H9 (cell line): Measurements from ENCODE around the gene ADIG. TPM values are rescaled to one million over a fixed set of nuclear protein-coding genes. Genes with fewer than 3 reads are reported as not detected.

Source experiments
- DNase-seq: peaks from one replicate; pipeline ENCODE4 v3.0.0-alpha.2; 2017
- H2AFZ ChIP-seq: one replicate; pipeline ENCODE4 v1.6.1; 2013; ENCODE audit warnings: mild to moderate bottlenecking, low read length, control low read depth, moderate library complexity
- H2AK5ac ChIP-seq: 2 replicates; pipeline ENCODE4 v1.6.1; 2013; ENCODE audit warnings: low read length, control low read depth, mixed read lengths; ENCODE audit not compliant: insufficient read length
- H2BK120ac ChIP-seq: one replicate; pipeline ENCODE4 v1.6.1; 2013; ENCODE audit warnings: low read depth, mild to moderate bottlenecking, low read length, control low read depth, inconsistent platforms; ENCODE audit not compliant: poor library complexity, severe bottlenecking
- H2BK12ac ChIP-seq: 2 replicates; pipeline ENCODE4 v1.6.1; 2013; ENCODE audit warnings: low read length, control low read depth, mixed read lengths, low read depth; ENCODE audit not compliant: insufficient read length
- H2BK15ac ChIP-seq: 2 replicates; pipeline ENCODE4 v1.6.1; 2013; ENCODE audit warnings: low read depth, low read length, control low read depth
- H2BK20ac ChIP-seq: one replicate; pipeline ENCODE4 v1.6.1; 2013; ENCODE audit warnings: low read depth, mild to moderate bottlenecking, low read length, control low read depth, inconsistent platforms; ENCODE audit not compliant: poor library complexity, severe bottlenecking
- H2BK5ac ChIP-seq: 2 replicates; pipeline ENCODE4 v1.6.1; 2013; ENCODE audit warnings: low read length, control low read depth, mixed read lengths; ENCODE audit not compliant: insufficient read length
- H3K14ac ChIP-seq: 2 replicates; pipeline ENCODE4 v1.6.1; 2013; ENCODE audit warnings: low read length, control low read depth; ENCODE audit not compliant: insufficient read depth
- H3K18ac ChIP-seq: 2 replicates; pipeline ENCODE4 v1.6.1; 2013; ENCODE audit warnings: low read depth, mild to moderate bottlenecking, mixed read lengths, low read length, control low read depth; ENCODE audit not compliant: insufficient read length
- H3K23ac ChIP-seq: 2 replicates; pipeline ENCODE4 v1.6.1; 2013; ENCODE audit warnings: low read length, control low read depth, mixed read lengths, low read depth; ENCODE audit not compliant: insufficient read length
- H3K23me2 ChIP-seq: 2 replicates; pipeline ENCODE4 v1.6.1; 2013; ENCODE audit warnings: low read depth, mild to moderate bottlenecking, mixed read lengths, low read length, control low read depth; ENCODE audit not compliant: insufficient read length, poor library complexity, severe bottlenecking
- H3K27ac ChIP-seq: 2 replicates; pipeline ENCODE4 v1.5.1; 2013; ENCODE audit warnings: low read length, control low read depth, mixed read lengths, low read depth; ENCODE audit not compliant: insufficient read length
- H3K27me3 ChIP-seq: 2 replicates; pipeline ENCODE4 v1.6.1; 2013; ENCODE audit warnings: low read length, control low read depth, inconsistent platforms; ENCODE audit not compliant: insufficient read depth
- H3K4ac ChIP-seq: 2 replicates; pipeline ENCODE4 v1.6.1; 2013; ENCODE audit warnings: low read depth, mild to moderate bottlenecking, control low read depth, inconsistent platforms, low read length, moderate library complexity
- H3K4me1 ChIP-seq: 2 replicates; pipeline ENCODE4 v1.6.1; 2013; ENCODE audit warnings: low read length, control low read depth, inconsistent platforms; ENCODE audit not compliant: insufficient read depth
- H3K4me2 ChIP-seq: 2 replicates; pipeline ENCODE4 v1.6.1; 2013; ENCODE audit warnings: low read length, control low read depth, mixed read lengths; ENCODE audit not compliant: insufficient read length, insufficient read depth
- H3K56ac ChIP-seq: 2 replicates; pipeline ENCODE4 v1.6.1; 2013; ENCODE audit warnings: low read depth, mild to moderate bottlenecking, mixed read lengths, low read length, control low read depth; ENCODE audit not compliant: insufficient read length
- H3K79me1 ChIP-seq: 2 replicates; pipeline ENCODE4 v1.6.1; 2013; ENCODE audit warnings: low read depth, mild to moderate bottlenecking, moderate library complexity, low read length, control low read depth, inconsistent platforms; ENCODE audit not compliant: insufficient read depth, poor library complexity, severe bottlenecking
- H3K79me2 ChIP-seq: 2 replicates; pipeline ENCODE4 v1.6.1; 2013; ENCODE audit warnings: low read length, control low read depth, inconsistent platforms; ENCODE audit not compliant: insufficient read depth
- H3K9ac ChIP-seq: 2 replicates; pipeline ENCODE4 v1.6.1; 2013; ENCODE audit warnings: low read length, control low read depth, mixed read lengths; ENCODE audit not compliant: insufficient read length; ENCODE audit errors: extremely low read depth
- H3K9me3 ChIP-seq: one replicate; pipeline ENCODE4 v1.6.1; 2013; ENCODE audit warnings: low read depth, low read length, inconsistent platforms; ENCODE audit not compliant: control insufficient read depth
- H3T11ph ChIP-seq: one replicate; pipeline ENCODE4 v1.6.1; 2013; ENCODE audit warnings: mild to moderate bottlenecking, low read length, control low read depth, inconsistent platforms
- H4K20me1 ChIP-seq: one replicate; pipeline ENCODE4 v1.6.1; 2013; ENCODE audit not compliant: control insufficient read depth, insufficient read length, insufficient read depth
- H4K5ac ChIP-seq: 2 replicates; pipeline ENCODE4 v1.6.1; 2013; ENCODE audit warnings: low read depth, mild to moderate bottlenecking, mixed read lengths, low read length, control low read depth; ENCODE audit not compliant: insufficient read length
- H4K8ac ChIP-seq: replicated peaks from 2 replicates; pipeline ENCODE4 v1.6.1; 2013; ENCODE audit warnings: low read length, control low read depth, mixed read lengths, low read depth; ENCODE audit not compliant: insufficient read length
- H4K91ac ChIP-seq: 2 replicates; pipeline ENCODE4 v1.6.1; 2013; ENCODE audit warnings: low read depth, mild to moderate bottlenecking, moderate library complexity, mixed read lengths, low read length, control low read depth; ENCODE audit not compliant: insufficient read length
- H3K27ac Mint-ChIP-seq, 3 experiments: 2 replicates in 2 of 3; 3 replicates in 1 of 3; pipeline ENCODE4 v1.8.0; 2020 to 2021; ENCODE audit warnings: mixed read lengths in 3 of 3, mild to moderate bottlenecking in 1 of 3, moderate library complexity in 1 of 3
- H3K27me3 Mint-ChIP-seq: 2 replicates; pipeline ENCODE4 v1.8.0; 2021; ENCODE audit warnings: low read depth, mild to moderate bottlenecking, moderate library complexity, mixed read lengths
- H3K36me3 Mint-ChIP-seq, 3 experiments: 2 replicates in 2 of 3; 3 replicates in 1 of 3; pipeline ENCODE4 v1.8.0; 2020 to 2021; ENCODE audit warnings: low read depth in 3 of 3, mixed read lengths in 3 of 3; ENCODE audit not compliant: insufficient read depth in 1 of 3
- H3K4me1 Mint-ChIP-seq, 2 experiments: 2 replicates each; pipeline ENCODE4 v1.8.0; 2020; ENCODE audit warnings: mixed read lengths in 2 of 2
- H3K4me3 Mint-ChIP-seq, 2 experiments: 2 replicates in 1 of 2; 3 replicates in 1 of 2; pipeline ENCODE4 v1.8.0; 2020 to 2021; ENCODE audit warnings: mild to moderate bottlenecking in 2 of 2, mixed read lengths in 2 of 2, moderate library complexity in 1 of 2
- H3K9me3 Mint-ChIP-seq, 2 experiments: 2 replicates in 1 of 2; 3 replicates in 1 of 2; pipeline ENCODE4 v1.8.0; 2020; ENCODE audit warnings: mild to moderate bottlenecking in 2 of 2, mixed read lengths in 2 of 2, moderate library complexity in 1 of 2
- CTCF ChIP-seq: fragments of 200-600 bp; sonication (generic); conservative IDR thresholded peaks from 3 replicates; pipeline ENCODE4 v1.8.0; 2021; ENCODE audit warnings: antibody characterized with exemption, mild to moderate bottlenecking
- WGBS: extraction: QIAGEN DNeasy Blood & Tissue Kit; methylation state at CpG from one replicate; pipeline ENCODE4 v1.1.7; 2013; ENCODE audit warnings: missing lambda C conversion rate, low lambda C conversion rate, mixed read lengths; ENCODE audit not compliant: insufficient read length; ENCODE audit errors: extremely low coverage; 5-methylcytosine and 5-hydroxymethylcytosine counted together
- total RNA-seq: library from RNA; stranded (reverse); gene quantifications from 2 replicates; pipeline ENCODE4 v1.2.1, GENCODE V29; 2021

Gene ADIG
- total RNA-seq, 1 experiment from 2014 or later = not detected

- no peaks in the 10 kb centered on the region for H3K27me3 Mint-ChIP-seq
- H2AK5ac ChIP-seq = no peak overlapping the region
- no peak for DNase-seq
- H4K5ac ChIP-seq = no peak overlapping the region
- no peak overlapping the region for H3K27ac ChIP-seq
- no peak overlapping the region for H3K56ac ChIP-seq
- no peak for TF ChIP-seq CTCF
- H2AFZ ChIP-seq = no peak overlapping the region
- no peaks in the 10 kb centered on the region for H4K20me1 ChIP-seq
- H3K9ac ChIP-seq = no peak overlapping the region
- H3K23ac ChIP-seq = no peak overlapping the region
- no CpG with 5 or more reads among the region's 11 CpGs for WGBS
- no peak overlapping the region for H2BK20ac ChIP-seq
- no peak overlapping the region for H3K4me2 ChIP-seq
- H3T11ph ChIP-seq = no peak overlapping the region
- H4K91ac ChIP-seq = no peak overlapping the region
- no peaks in the 10 kb centered on the region for H3K79me2 ChIP-seq
- peaks cover 19 to 61% (median 42%) of the 10 kb centered on the region in 3 experiments; a peak in 6 of 7 replicates for H3K36me3 Mint-ChIP-seq
- H2BK15ac ChIP-seq = no peak overlapping the region
- no peak overlapping the region for H2BK5ac ChIP-seq
- no peak overlapping the region for H2BK12ac ChIP-seq
- H3K14ac ChIP-seq = no peak overlapping the region
- no peak overlapping the region for H3K18ac ChIP-seq
- H3K4me1 ChIP-seq = no peaks in the 10 kb centered on the region
- H3K9me3 ChIP-seq = no peaks in the 10 kb centered on the region
- H3K4me1 Mint-ChIP-seq = no peaks in the 10 kb centered on the region
- H3K9me3 Mint-ChIP-seq = no peaks in the 10 kb centered on the region
- peak overlapping the region in 1 of 3 experiments; percentile 50; a peak in 1 of 7 replicates for H3K27ac Mint-ChIP-seq
- no peak overlapping the region for H4K8ac ChIP-seq
- no peak overlapping the region for H3K4ac ChIP-seq
- H3K23me2 ChIP-seq = no peaks in the 10 kb centered on the region
- H3K79me1 ChIP-seq = no peaks in the 10 kb centered on the region
- H2BK120ac ChIP-seq = no peak overlapping the region
- H3K27me3 ChIP-seq = no peaks in the 10 kb centered on the region
- H3K4me3 Mint-ChIP-seq = no peak overlapping the region
Measured at GRCh38 chr20:38534756-38535155, 46.2 kb upstream of the ADIG start.
